ENCODE data around the gene NDST1.

NDST1 gene

GRCh38 chr5:150573867-150574817, 66.2 kb downstream of the NDST1 start:
- no peak for DNase-seq

GRCh38 chr5:150574818-150575547, 67.1 kb downstream of the NDST1 start:
- no peak for DNase-seq

- DNase-seq: no peak
These were observed 68.0 kb downstream of the NDST1 start for GRCh38 chr5:150575745-150576448.

GRCh38 chr5:150576449-150576949, 68.6 kb downstream of the NDST1 start:
- DNase-seq: no peak

GRCh38 chr5:150577378-150578139, 69.6 kb downstream of the NDST1 start:
- DNase-seq: no peak

- DNase-seq: no peak
These were observed 71.0 kb downstream of the NDST1 start for GRCh38 chr5:150578781-150579461.

GRCh38 chr5:150579462-150580400, 71.8 kb downstream of the NDST1 start:
- no peak for DNase-seq

GRCh38 chr5:150580917-150581316, 73.0 kb downstream of the NDST1 start:
- no peak for DNase-seq

GRCh38 chr5:150582241-150583109, 74.5 kb downstream of the NDST1 start:
- no peak for DNase-seq

GRCh38 chr5:150583541-150584225, 75.8 kb downstream of the NDST1 start:
- DNase-seq: no peak

GRCh38 chr5:150584556-150585335, 76.8 kb downstream of the NDST1 start:
- DNase-seq: no peak

GRCh38 chr5:150585781-150586341, 77.9 kb downstream of the NDST1 start:
- no peak for DNase-seq

- DNase-seq: no peak
These were observed 79.1 kb downstream of the NDST1 start for GRCh38 chr5:150587016-150587415.

- no peak for DNase-seq
These were observed 80.1 kb downstream of the NDST1 start for GRCh38 chr5:150587856-150588595.

GRCh38 chr5:150588596-150588890, 80.6 kb downstream of the NDST1 start:
- no peak for DNase-seq

- DNase-seq: no peak
These were observed 82.1 kb downstream of the NDST1 start for GRCh38 chr5:150589862-150590601.
